SK-N-SH (cell line): ENCODE data around the gene ZDHHC21. TPM values are rescaled to one million over a fixed set of nuclear protein-coding genes. Genes with fewer than 3 reads are reported as not detected.

ENCODE experiments used
- CTCF ChIA-PET: fragments of 300-600, 350-600 bp; formaldehyde crosslinking; extraction: SDS; loops from one replicate; lab custom pipeline; 2021; lab: Yijun Ruan, JAX
- POLR2A ChIA-PET: fragments of 350-600 bp; sonication (Branson Sonifier 250); formaldehyde crosslinking; extraction: SDS; loops from one replicate; lab custom pipeline; 2020; ENCODE audit warnings: antibody characterized with exemption, inconsistent platforms; lab: Yijun Ruan, JAX
- DNase-seq: peaks from one replicate; pipeline ENCODE4 v3.0.0; 2012
- H2AFZ ChIP-seq: fragments of 200-600 bp; sonication (generic); 2 replicates; pipeline ENCODE4 v1.8.1; 2016; ENCODE audit warnings: antibody characterized with exemption, mild to moderate bottlenecking, low read depth
- H3F3A ChIP-seq: fragments of 200-600 bp; sonication (generic); replicated peaks from 2 replicates; pipeline ENCODE3; 2016; ENCODE audit warnings: antibody characterized with exemption, mild to moderate bottlenecking; ENCODE audit not compliant: insufficient read depth
- H3K27ac ChIP-seq, 2 experiments: fragments of 200-500 bp in 1 of 2; fragments of 200-600 bp in 1 of 2; sonication (Bioruptor generic) in 1 of 2; sonication (generic), shearing (Covaris generic) in 1 of 2; 2 replicates each; pipeline versions ENCODE4 v1.5.1 to v1.6.1; 2014 to 2016; ENCODE audit warnings: low read depth in 2 of 2, inconsistent platforms in 1 of 2, low read length in 1 of 2, mild to moderate bottlenecking in 1 of 2, mixed read lengths in 1 of 2
- H3K27me3 ChIP-seq: fragments of 200-600 bp; sonication (generic), shearing (Covaris generic); 2 replicates; pipeline ENCODE4 v1.6.1; 2016; ENCODE audit warnings: mixed run types; ENCODE audit not compliant: insufficient read depth
- H3K36me3 ChIP-seq, 2 experiments: fragments of 200-500 bp in 1 of 2; fragments of 200-600 bp in 1 of 2; sonication (Bioruptor generic) in 1 of 2; sonication (generic) in 1 of 2; replicated peaks in 1 of 2; 2 replicates each; pipeline versions ENCODE3 to v1.5.1; 2014 to 2016; ENCODE audit warnings: low read length in 1 of 2, mild to moderate bottlenecking in 1 of 2; ENCODE audit not compliant: insufficient read depth in 2 of 2, control insufficient read depth in 1 of 2
- H3K4me1 ChIP-seq, 2 experiments: fragments of 200-500 bp in 1 of 2; fragments of 200-600 bp in 1 of 2; sonication (Bioruptor generic) in 1 of 2; sonication (generic), shearing (Covaris generic) in 1 of 2; 2 replicates each; pipeline versions ENCODE4 v1.5.1 to v1.6.1; 2014 to 2016; ENCODE audit warnings: low read depth in 1 of 2, low read length in 1 of 2, mixed run types in 1 of 2; ENCODE audit not compliant: insufficient read depth in 2 of 2, control insufficient read depth in 1 of 2
- H3K4me2 ChIP-seq: fragments of 200-600 bp; sonication (generic), shearing (Covaris generic); 2 replicates; pipeline ENCODE4 v1.6.1; 2017; ENCODE audit warnings: mixed run types
- H3K4me3 ChIP-seq, 2 experiments: fragments of 200-500 bp in 1 of 2; fragments of 200-600 bp in 1 of 2; sonication (Bioruptor generic) in 1 of 2; sonication (generic), shearing (Covaris generic) in 1 of 2; 2 replicates each; pipeline versions ENCODE4 v1.5.1 to v1.8.1; 2014 to 2016; ENCODE audit warnings: low read depth in 2 of 2, inconsistent platforms in 1 of 2, low read length in 1 of 2, mild to moderate bottlenecking in 1 of 2, mixed read lengths in 1 of 2, moderate library complexity in 1 of 2
- H3K79me2 ChIP-seq: fragments of 200-600 bp; sonication (generic); 2 replicates; pipeline ENCODE4 v1.8.1; 2017; ENCODE audit warnings: mild to moderate bottlenecking; ENCODE audit not compliant: insufficient read depth
- H3K9ac ChIP-seq: fragments of 200-600 bp; sonication (generic); 2 replicates; pipeline ENCODE4 v1.6.1; 2017; ENCODE audit warnings: mixed run types
- H3K9me2 ChIP-seq: fragments of 200-600 bp; sonication (generic); 2 replicates; pipeline ENCODE4 v1.6.1; 2017; ENCODE audit warnings: mixed run types
- H3K9me3 ChIP-seq: fragments of 200-600 bp; sonication (generic); 2 replicates; pipeline ENCODE4 v1.6.1; 2017; ENCODE audit warnings: mixed run types, mild to moderate bottlenecking, moderate library complexity
- H4K20me1 ChIP-seq: fragments of 200-600 bp; sonication (generic); 2 replicates; pipeline ENCODE4 v1.6.1; 2017; ENCODE audit warnings: mild to moderate bottlenecking, mixed run types; ENCODE audit not compliant: insufficient read depth
- CHD2 ChIP-seq: fragments of 150-350 bp; IDR thresholded peaks from 2 replicates; pipeline ENCODE4 v1.6.1; 2018; ENCODE audit warnings: low read length; ENCODE audit not compliant: partially characterized antibody
- ELF1 ChIP-seq: IDR thresholded peaks from 2 replicates; pipeline ENCODE4 v1.4.0; 2012
- EP300 ChIP-seq, 2 experiments: IDR thresholded peaks; 2 replicates each; pipeline versions ENCODE4 v1.4.0 to v1.6.1; 2012; ENCODE audit warnings: borderline replicate concordance in 1 of 2, low read depth in 1 of 2, low read length in 1 of 2
- EZH2phosphoT487 ChIP-seq: fragments of 200-600 bp; sonication (generic); IDR thresholded peaks from 2 replicates; pipeline ENCODE4 v1.6.1; 2017; ENCODE audit warnings: low read depth, mixed run types, mild to moderate bottlenecking, antibody characterized with exemption, moderate library complexity, borderline replicate concordance
- FOSL2 ChIP-seq: IDR thresholded peaks from 2 replicates; pipeline ENCODE4 v1.4.0; 2012; ENCODE audit warnings: low read depth, mild to moderate bottlenecking, moderate library complexity, borderline replicate concordance
- FOXM1 ChIP-seq: IDR thresholded peaks from 2 replicates; pipeline ENCODE4 v1.4.0; 2012; ENCODE audit warnings: low read depth, mild to moderate bottlenecking
- JUND ChIP-seq: IDR thresholded peaks from 2 replicates; pipeline ENCODE4 v1.4.0; 2012
- MXI1 ChIP-seq: IDR thresholded peaks from 2 replicates; pipeline ENCODE4 v1.6.1; 2012; ENCODE audit warnings: mild to moderate bottlenecking, low read depth, low read length, improper control_type of control experiment
- POLR2AphosphoS5 ChIP-seq: IDR thresholded peaks from 2 replicates; pipeline ENCODE4 v1.6.1; 2012; ENCODE audit warnings: low read depth, low read length
- RAD21 ChIP-seq: IDR thresholded peaks from 2 replicates; pipeline ENCODE4 v1.6.1; 2012; ENCODE audit warnings: mild to moderate bottlenecking, low read length
- RFX5 ChIP-seq: IDR thresholded peaks from 2 replicates; pipeline ENCODE4 v1.6.1; 2012; ENCODE audit warnings: mild to moderate bottlenecking, improper control_type of control experiment, low read length
- TAF1 ChIP-seq: IDR thresholded peaks from 2 replicates; pipeline ENCODE4 v1.6.1; 2012; ENCODE audit warnings: low read depth, mild to moderate bottlenecking, low read length, moderate library complexity, borderline replicate concordance
- TCF12 ChIP-seq: IDR thresholded peaks from 2 replicates; pipeline ENCODE4 v1.4.0; 2012
- TEAD4 ChIP-seq: IDR thresholded peaks from 2 replicates; pipeline ENCODE4 v1.4.0; 2012; ENCODE audit warnings: mild to moderate bottlenecking, borderline replicate concordance; ENCODE audit not compliant: insufficient read depth
- USF2 ChIP-seq: fragments of 150-350 bp; IDR thresholded peaks from 2 replicates; pipeline ENCODE4 v1.6.1; 2017; ENCODE audit warnings: antibody characterized with exemption, low read length, low read depth, borderline replicate concordance
- YY1 ChIP-seq: IDR thresholded peaks from 2 replicates; pipeline ENCODE4 v1.4.0; 2012; ENCODE audit warnings: low read depth, mild to moderate bottlenecking
- WGBS: methylation state at CpG from one replicate; pipeline ENCODE4 v1.1.6; 2017; ENCODE audit warnings: low lambda C conversion rate; 5-methylcytosine and 5-hydroxymethylcytosine counted together
- polyA plus RNA-seq, 3 experiments: library from polyadenylated mRNA; depleted of rRNA; stranded (reverse); fragments of >200 nt; gene quantifications; 2 replicates each; pipeline ENCODE4 v1.2.3, GENCODE V29; 2012
- TF ChIP-seq, protein P1 (sequence below): fragments of 200-600 bp; sonication (generic); IDR thresholded peaks from 2 replicates; pipeline ENCODE4 v1.6.1; 2017; ENCODE audit warnings: antibody characterized with exemption, mild to moderate bottlenecking, moderate library complexity
- TF ChIP-seq, protein P2 (sequence below): fragments of 150-350 bp; IDR thresholded peaks from 2 replicates; pipeline ENCODE4 v1.6.1; 2016; ENCODE audit warnings: mild to moderate bottlenecking, low read depth, low read length

ZDHHC21 gene
- polyA plus RNA-seq, 1 of the 3 experiments (the other 2 are of a cell fraction), result 2.9 TPM

- Histone ChIP-seq H4K20me1 (no peaks in the 10 kb centered on the region), H3K9me3 (peaks cover 4% of the 10 kb centered on the region; the same call in 1 of the 2 replicates), H3K79me2 (no peaks in the 10 kb centered on the region), H3K9me2 (no peaks in the 10 kb centered on the region), H3K4me3 (no peak overlapping the region)
- no peak for DNase-seq
- CTCF ChIA-PET, result interaction anchor here (0.7 to 0.9 kb wide), 2 partner anchors 22 to 377 kb away, joined by 3 read pairs; no protein-coding TSS in a partner anchor
- no peak for TF ChIP-seq ELF1
- TF ChIP-seq, protein P1, sequence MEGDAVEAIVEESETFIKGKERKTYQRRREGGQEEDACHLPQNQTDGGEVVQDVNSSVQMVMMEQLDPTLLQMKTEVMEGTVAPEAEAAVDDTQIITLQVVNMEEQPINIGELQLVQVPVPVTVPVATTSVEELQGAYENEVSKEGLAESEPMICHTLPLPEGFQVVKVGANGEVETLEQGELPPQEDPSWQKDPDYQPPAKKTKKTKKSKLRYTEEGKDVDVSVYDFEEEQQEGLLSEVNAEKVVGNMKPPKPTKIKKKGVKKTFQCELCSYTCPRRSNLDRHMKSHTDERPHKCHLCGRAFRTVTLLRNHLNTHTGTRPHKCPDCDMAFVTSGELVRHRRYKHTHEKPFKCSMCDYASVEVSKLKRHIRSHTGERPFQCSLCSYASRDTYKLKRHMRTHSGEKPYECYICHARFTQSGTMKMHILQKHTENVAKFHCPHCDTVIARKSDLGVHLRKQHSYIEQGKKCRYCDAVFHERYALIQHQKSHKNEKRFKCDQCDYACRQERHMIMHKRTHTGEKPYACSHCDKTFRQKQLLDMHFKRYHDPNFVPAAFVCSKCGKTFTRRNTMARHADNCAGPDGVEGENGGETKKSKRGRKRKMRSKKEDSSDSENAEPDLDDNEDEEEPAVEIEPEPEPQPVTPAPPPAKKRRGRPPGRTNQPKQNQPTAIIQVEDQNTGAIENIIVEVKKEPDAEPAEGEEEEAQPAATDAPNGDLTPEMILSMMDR, result no peak
- TF ChIP-seq CHD2, result no peak
- TF ChIP-seq USF2, result no peak
- no peak for TF ChIP-seq FOXM1
- no peak for TF ChIP-seq TEAD4
- no peak for TF ChIP-seq MXI1
- TF ChIP-seq POLR2AphosphoS5, result no peak
- TF ChIP-seq FOSL2, result no peak
- no peak for TF ChIP-seq JUND
- TF ChIP-seq, protein P2, sequence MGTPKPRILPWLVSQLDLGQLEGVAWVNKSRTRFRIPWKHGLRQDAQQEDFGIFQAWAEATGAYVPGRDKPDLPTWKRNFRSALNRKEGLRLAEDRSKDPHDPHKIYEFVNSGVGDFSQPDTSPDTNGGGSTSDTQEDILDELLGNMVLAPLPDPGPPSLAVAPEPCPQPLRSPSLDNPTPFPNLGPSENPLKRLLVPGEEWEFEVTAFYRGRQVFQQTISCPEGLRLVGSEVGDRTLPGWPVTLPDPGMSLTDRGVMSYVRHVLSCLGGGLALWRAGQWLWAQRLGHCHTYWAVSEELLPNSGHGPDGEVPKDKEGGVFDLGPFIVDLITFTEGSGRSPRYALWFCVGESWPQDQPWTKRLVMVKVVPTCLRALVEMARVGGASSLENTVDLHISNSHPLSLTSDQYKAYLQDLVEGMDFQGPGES, result no peak
- no peak for TF ChIP-seq TCF12
- no peak for TF ChIP-seq YY1
- no peak for TF ChIP-seq RFX5
- TF ChIP-seq, all 33 proteins: peak for 0
- Histone ChIP-seq H3K36me3 (no peaks in the 10 kb centered on the region), H3K27me3 (0 out of 2 replicates have a peak, but pooled peaks cover 6% of the 10 kb centered on the region), H3K27ac (no peak overlapping the region), H2AFZ (no peak overlapping the region), H3F3A (no peaks in the 10 kb centered on the region), H3K4me2 (no peak overlapping the region), H3K4me1 (no peaks in the 10 kb centered on the region), H3K9ac (no peak overlapping the region)
- POLR2A ChIA-PET, result no interaction called here
- 67% methylated on average over 5 of the region's 5 CpGs for WGBS
Measured at GRCh38 chr9:14706530-14707140, 13.4 kb upstream of the ZDHHC21 start.

GRCh38 chr9:14705079-14705478 lies 11.8 kb upstream of the ZDHHC21 start:
- no peaks in the 10 kb centered on the region for H3K79me2 ChIP-seq
- ChIA-PET CTCF (no interaction called here), POLR2A (no interaction called here)
- no peaks in the 10 kb centered on the region for H3K36me3 ChIP-seq
- H3K27ac ChIP-seq, result no peak overlapping the region
- H3F3A ChIP-seq, result no peaks in the 10 kb centered on the region
- H3K9ac ChIP-seq, result no peak overlapping the region
- no peak overlapping the region for H2AFZ ChIP-seq
- peaks cover under 1% of the 10 kb centered on the region; the same call in 1 of the 2 replicates for H3K9me3 ChIP-seq
- H3K4me3 ChIP-seq, result no peak overlapping the region
- no peaks in the 10 kb centered on the region for H4K20me1 ChIP-seq
- 0 out of 2 replicates have a peak, but pooled peaks cover 6% of the 10 kb centered on the region for H3K27me3 ChIP-seq
- no peak overlapping the region for H3K4me2 ChIP-seq
- no peak for DNase-seq
- H3K9me2 ChIP-seq, result no peaks in the 10 kb centered on the region
- TF ChIP-seq EZH2phosphoT487, result no peak
- no peak for TF ChIP-seq TAF1
- no peak for TF ChIP-seq EP300 (IDR thresholded peaks at IDR 0.05; ENCODE audit: borderline replicate concordance in 1 of 2, low read depth in 1 of 2, low read length in 1 of 2)
- no peak for TF ChIP-seq POLR2AphosphoS5
- TF ChIP-seq RAD21, result no peak
- H3K4me1 ChIP-seq, result no peaks in the 10 kb centered on the region
